Osteocyte (in vitro differentiated cells): ENCODE measurements around the gene ATP5ME. TPM values are rescaled to one million over a fixed set of nuclear protein-coding genes. Genes with fewer than 3 reads are reported as not detected.

ENCODE experiments used
- DNase-seq: peaks from one replicate; pipeline ENCODE4 v3.0.0; 2021; ENCODE audit warnings: mixed read lengths; ENCODE audit not compliant: unreplicated experiment; ENCODE audit errors: extremely low spot score
- H3K27ac Mint-ChIP-seq: one replicate; pipeline ENCODE4 v1.8.0; 2021; ENCODE audit warnings: mild to moderate bottlenecking, mixed read lengths; ENCODE audit not compliant: unreplicated experiment
- H3K27me3 Mint-ChIP-seq: one replicate; pipeline ENCODE4 v1.8.0; 2021; ENCODE audit warnings: mixed read lengths; ENCODE audit not compliant: unreplicated experiment
- H3K36me3 Mint-ChIP-seq: one replicate; pipeline ENCODE4 v1.8.0; 2021; ENCODE audit warnings: mixed read lengths; ENCODE audit not compliant: unreplicated experiment
- H3K4me1 Mint-ChIP-seq: one replicate; pipeline ENCODE4 v1.8.0; 2021; ENCODE audit warnings: mixed read lengths; ENCODE audit not compliant: unreplicated experiment
- H3K4me3 Mint-ChIP-seq: one replicate; pipeline ENCODE4 v1.8.0; 2021; ENCODE audit warnings: mild to moderate bottlenecking, moderate library complexity, mixed read lengths; ENCODE audit not compliant: unreplicated experiment
- H3K9me3 Mint-ChIP-seq: one replicate; pipeline ENCODE4 v1.8.0; 2021; ENCODE audit warnings: mixed read lengths; ENCODE audit not compliant: unreplicated experiment
- total RNA-seq: library from RNA; stranded (reverse); gene quantifications from 2 replicates; pipeline ENCODE4 v1.2.1, GENCODE V29; 2021
- TF ChIP-seq, protein P1 (sequence below): fragments of 200-600 bp; sonication (generic); IDR thresholded peaks from 2 replicates; pipeline ENCODE4 v1.5.0; 2021; ENCODE audit warnings: antibody characterized with exemption, mild to moderate bottlenecking, moderate library complexity

The ATP5ME gene
- total RNA-seq, 1 donor from 2014 or later: 271 TPM

DNA sequence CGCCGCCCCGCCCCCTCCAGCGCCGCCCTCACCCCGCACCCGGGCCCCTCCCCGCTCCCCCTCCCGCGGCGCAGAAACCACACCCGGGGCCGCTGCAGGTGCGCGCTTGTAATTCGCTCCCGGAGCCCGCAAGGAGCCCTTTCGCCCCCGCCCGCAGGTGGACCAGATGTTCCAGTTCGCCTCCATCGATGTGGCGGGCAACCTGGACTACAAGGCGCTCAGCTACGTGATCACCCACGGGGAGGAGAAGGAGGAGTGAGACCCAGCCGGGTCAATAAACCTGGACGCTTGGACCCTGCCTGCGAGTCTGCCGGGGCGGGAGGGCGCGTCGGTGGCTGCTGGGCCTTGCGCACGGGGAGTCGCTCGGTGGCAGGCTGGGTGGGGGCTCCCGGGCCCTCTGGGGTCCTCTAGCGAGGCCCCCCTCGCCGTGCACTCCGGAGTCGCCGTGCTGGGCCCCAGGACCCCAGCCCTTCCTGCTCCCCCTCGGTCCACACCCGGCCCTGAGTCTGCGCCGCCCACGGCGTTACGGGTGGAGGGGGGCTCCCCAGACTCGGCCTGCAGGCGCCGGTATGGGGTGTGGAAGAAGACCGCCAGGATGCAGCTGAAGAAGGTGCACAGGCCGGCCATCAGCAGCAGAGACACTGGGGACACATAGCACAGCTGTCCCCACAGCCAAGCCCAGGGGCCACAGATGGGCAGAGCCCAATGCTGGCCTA is 7.8 kb upstream of the ATP5ME start:
- no peak for DNase-seq
- Mint-ChIP-seq H3K27ac (no peak overlapping the region), H3K4me1 (peaks cover 9% of the 10 kb centered on the region), H3K36me3 (no peaks in the 10 kb centered on the region), H3K4me3 (no peak overlapping the region), H3K27me3 (no peaks in the 10 kb centered on the region), H3K9me3 (no peaks in the 10 kb centered on the region)
- TF ChIP-seq, protein P1, sequence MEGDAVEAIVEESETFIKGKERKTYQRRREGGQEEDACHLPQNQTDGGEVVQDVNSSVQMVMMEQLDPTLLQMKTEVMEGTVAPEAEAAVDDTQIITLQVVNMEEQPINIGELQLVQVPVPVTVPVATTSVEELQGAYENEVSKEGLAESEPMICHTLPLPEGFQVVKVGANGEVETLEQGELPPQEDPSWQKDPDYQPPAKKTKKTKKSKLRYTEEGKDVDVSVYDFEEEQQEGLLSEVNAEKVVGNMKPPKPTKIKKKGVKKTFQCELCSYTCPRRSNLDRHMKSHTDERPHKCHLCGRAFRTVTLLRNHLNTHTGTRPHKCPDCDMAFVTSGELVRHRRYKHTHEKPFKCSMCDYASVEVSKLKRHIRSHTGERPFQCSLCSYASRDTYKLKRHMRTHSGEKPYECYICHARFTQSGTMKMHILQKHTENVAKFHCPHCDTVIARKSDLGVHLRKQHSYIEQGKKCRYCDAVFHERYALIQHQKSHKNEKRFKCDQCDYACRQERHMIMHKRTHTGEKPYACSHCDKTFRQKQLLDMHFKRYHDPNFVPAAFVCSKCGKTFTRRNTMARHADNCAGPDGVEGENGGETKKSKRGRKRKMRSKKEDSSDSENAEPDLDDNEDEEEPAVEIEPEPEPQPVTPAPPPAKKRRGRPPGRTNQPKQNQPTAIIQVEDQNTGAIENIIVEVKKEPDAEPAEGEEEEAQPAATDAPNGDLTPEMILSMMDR: no peak

DNA sequence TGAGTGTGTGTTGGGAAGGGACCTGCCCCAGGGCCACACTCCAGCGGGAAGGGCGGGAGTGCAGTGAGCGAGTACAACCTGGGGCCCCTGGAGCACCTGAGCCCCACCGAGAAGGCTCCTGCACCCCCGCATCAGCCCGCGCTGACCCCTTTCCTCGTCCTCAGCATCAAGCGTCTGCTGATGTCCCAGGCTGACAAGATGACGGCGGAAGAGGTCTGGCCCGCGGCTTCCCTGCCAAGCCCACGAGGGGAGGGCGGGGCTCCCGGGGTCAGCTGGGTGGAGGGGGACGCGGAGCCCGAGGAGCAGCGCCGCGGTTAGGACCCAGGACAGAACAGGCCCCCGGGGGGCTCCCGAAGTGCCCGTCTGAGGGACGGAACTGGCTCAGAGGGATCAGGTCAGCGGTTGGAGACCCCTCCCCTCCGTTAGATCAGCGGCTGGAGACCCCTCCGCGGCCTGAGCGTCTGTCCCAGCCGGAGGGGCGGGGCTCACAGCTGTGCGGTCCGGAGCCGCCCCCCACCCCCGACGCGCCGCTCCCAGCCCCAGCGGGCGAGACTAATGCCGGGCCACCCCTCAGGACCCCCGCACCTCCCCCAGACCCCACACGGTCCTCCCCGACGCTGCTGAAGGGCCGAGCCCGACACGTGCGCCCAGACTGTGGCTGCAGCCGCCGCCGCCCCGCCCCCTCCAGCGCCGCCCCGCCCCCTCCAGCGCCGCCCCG is 7.0 kb upstream of the ATP5ME start:
- peak overlapping the region; percentile 50 for H3K4me3 Mint-ChIP-seq
- TF ChIP-seq, protein P1: no peak
- no peaks in the 10 kb centered on the region for H3K27me3 Mint-ChIP-seq
- DNase-seq: no peak
- H3K9me3 Mint-ChIP-seq: no peaks in the 10 kb centered on the region
- no peak overlapping the region for H3K27ac Mint-ChIP-seq
- H3K4me1 Mint-ChIP-seq: peaks cover 9% of the 10 kb centered on the region
- H3K36me3 Mint-ChIP-seq: no peaks in the 10 kb centered on the region

DNA sequence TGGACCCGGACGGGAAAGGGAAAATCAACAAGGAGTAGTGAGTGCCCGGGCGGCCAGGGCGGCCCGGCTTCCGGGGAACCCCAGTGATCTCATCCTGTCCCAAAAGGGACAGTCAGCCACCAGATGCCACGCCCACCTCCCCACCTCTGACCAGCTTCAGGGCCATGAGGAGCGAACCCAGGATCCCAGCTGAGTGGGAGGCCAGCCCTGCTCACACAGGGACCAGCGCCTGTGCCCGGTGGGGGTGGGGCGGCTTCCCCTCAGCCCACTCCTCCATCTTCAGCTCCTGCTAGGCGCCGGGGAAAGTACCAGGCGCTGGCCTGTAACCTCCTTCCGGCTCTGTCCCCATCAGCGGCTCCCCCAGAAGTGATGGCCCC is 6.5 kb upstream of the ATP5ME start:
- no peaks in the 10 kb centered on the region for H3K36me3 Mint-ChIP-seq
- H3K27me3 Mint-ChIP-seq: no peaks in the 10 kb centered on the region
- TF ChIP-seq, protein P1: no peak
- H3K4me1 Mint-ChIP-seq: peaks cover 9% of the 10 kb centered on the region
- no peaks in the 10 kb centered on the region for H3K9me3 Mint-ChIP-seq
- H3K4me3 Mint-ChIP-seq: peak overlapping the region; percentile 50
- H3K27ac Mint-ChIP-seq: no peak overlapping the region
- DNase-seq: no peak

DNA sequence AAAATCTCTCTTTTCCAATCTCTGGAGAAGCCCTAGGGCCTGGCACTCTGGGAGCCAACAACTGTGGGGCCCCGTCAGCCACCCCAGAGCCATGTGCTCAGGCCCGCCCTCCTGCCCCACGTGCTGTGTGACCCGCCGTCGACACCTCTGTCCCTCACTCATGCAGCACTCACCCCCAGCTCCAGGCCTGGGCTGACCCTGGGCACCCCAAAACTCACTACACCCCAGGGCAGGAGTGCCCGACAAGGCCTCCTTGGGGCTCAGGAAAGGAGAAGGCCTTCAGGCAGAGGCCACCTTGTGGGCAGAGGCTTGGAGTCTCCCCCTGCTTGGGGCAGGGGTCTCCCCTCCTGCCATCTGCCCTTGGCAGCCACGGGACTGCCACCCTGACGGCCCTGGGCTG is 6.0 kb upstream of the ATP5ME start:
- Mint-ChIP-seq H3K27ac (no peak overlapping the region), H3K4me1 (peaks cover 12% of the 10 kb centered on the region), H3K4me3 (no peak overlapping the region), H3K27me3 (no peaks in the 10 kb centered on the region), H3K9me3 (no peaks in the 10 kb centered on the region), H3K36me3 (no peaks in the 10 kb centered on the region)
- TF ChIP-seq, protein P1: no peak
- no peak for DNase-seq

DNA sequence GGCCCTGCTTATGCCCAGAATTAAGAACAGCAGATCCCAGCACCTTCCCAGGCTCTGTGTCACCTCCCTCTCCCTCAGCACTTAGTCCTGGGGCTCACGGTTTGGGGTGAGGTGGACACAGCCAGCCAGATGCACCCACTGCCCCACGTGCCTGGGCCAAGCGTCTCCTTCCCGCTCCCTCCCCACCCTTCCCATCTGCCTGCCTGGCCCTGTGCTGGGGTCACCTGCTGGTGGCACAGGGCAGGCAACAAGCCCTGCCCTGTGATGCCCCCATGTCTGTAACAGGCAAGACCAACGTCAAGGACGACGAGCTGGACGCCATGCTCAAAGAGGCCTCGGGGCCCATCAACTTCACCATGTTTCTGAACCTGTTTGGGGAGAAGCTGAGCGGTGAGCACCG is 5.6 kb upstream of the ATP5ME start:
- no peaks in the 10 kb centered on the region for H3K36me3 Mint-ChIP-seq
- H3K27ac Mint-ChIP-seq: no peak overlapping the region
- TF ChIP-seq, protein P1: no peak
- H3K4me1 Mint-ChIP-seq: peaks cover 11% of the 10 kb centered on the region
- H3K9me3 Mint-ChIP-seq: no peaks in the 10 kb centered on the region
- H3K4me3 Mint-ChIP-seq: no peak overlapping the region
- no peaks in the 10 kb centered on the region for H3K27me3 Mint-ChIP-seq
- DNase-seq: no peak
